ENCODE data around the gene SYT7. TPM values are rescaled to one million over a fixed set of nuclear protein-coding genes. Genes with fewer than 3 reads are reported as not detected.

SYT7 gene
- total RNA-seq, 2 donors from 2014 or later, result 2.0 to 3.4 TPM

DNA sequence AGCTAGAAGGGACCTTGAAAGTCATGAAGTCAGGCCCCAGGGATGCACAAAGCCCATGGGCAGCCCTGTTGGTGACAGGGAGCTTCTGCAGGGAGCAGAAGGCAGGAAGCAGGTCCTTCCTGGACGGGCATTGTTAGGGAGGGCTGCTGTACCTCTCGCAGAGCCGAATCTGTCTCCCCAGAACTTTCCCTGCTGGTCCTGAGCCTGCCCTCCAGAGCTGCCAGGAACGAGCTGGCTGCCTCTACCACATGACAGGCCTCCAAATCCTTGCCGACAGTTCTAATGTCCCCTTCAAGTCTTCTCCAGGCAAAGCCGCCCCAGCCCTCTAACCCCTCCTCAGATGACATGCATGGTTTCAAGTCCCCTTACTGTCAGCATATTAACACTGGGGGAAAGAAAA, 20.1 kb downstream of the SYT7 start:
- Mint-ChIP-seq H3K9me3 (no peaks in the 10 kb centered on the region), H3K36me3 (ENCODE audit: low read depth) (no peaks in the 10 kb centered on the region), H3K27me3 (ENCODE audit: insufficient read depth) (peaks cover 29% of the 10 kb centered on the region), H3K4me3 (no peak overlapping the region), H3K4me1 (peaks cover 3% of the 10 kb centered on the region), H3K27ac (no peak overlapping the region)
- Histone ChIP-seq H3K9ac (ENCODE audit: extremely low read depth, low read length, poor library complexity, severe bottlenecking) (no peak overlapping the region), H3K27me3 (ENCODE audit: control insufficient read depth, insufficient read depth, low read length, poor library complexity, severe bottlenecking) (peaks cover 60% of the 10 kb centered on the region), H3K36me3 (ENCODE audit: control insufficient read depth, insufficient read depth, low read length) (no peaks in the 10 kb centered on the region), H3K4me1 (ENCODE audit: control insufficient read depth, insufficient read depth, low read length) (no peaks in the 10 kb centered on the region), H3K4me3 (ENCODE audit: low read length) (no peak overlapping the region), H3K9me3 (ENCODE audit: control insufficient read depth, low read length) (no peaks in the 10 kb centered on the region), H3K27ac (ENCODE audit: low read depth, low read length) (no peak overlapping the region)
- 78 to 87% methylated on average over 4 to 6 of the region's 6 CpGs for WGBS, 2 experiments (ENCODE audit: insufficient coverage in 1 of 2, insufficient read length in 1 of 2)
- DNase-seq, result no peak
- TF ChIP-seq, protein P1, sequence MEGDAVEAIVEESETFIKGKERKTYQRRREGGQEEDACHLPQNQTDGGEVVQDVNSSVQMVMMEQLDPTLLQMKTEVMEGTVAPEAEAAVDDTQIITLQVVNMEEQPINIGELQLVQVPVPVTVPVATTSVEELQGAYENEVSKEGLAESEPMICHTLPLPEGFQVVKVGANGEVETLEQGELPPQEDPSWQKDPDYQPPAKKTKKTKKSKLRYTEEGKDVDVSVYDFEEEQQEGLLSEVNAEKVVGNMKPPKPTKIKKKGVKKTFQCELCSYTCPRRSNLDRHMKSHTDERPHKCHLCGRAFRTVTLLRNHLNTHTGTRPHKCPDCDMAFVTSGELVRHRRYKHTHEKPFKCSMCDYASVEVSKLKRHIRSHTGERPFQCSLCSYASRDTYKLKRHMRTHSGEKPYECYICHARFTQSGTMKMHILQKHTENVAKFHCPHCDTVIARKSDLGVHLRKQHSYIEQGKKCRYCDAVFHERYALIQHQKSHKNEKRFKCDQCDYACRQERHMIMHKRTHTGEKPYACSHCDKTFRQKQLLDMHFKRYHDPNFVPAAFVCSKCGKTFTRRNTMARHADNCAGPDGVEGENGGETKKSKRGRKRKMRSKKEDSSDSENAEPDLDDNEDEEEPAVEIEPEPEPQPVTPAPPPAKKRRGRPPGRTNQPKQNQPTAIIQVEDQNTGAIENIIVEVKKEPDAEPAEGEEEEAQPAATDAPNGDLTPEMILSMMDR (conservative IDR thresholded peaks at IDR 0.05), result no peak

DNA sequence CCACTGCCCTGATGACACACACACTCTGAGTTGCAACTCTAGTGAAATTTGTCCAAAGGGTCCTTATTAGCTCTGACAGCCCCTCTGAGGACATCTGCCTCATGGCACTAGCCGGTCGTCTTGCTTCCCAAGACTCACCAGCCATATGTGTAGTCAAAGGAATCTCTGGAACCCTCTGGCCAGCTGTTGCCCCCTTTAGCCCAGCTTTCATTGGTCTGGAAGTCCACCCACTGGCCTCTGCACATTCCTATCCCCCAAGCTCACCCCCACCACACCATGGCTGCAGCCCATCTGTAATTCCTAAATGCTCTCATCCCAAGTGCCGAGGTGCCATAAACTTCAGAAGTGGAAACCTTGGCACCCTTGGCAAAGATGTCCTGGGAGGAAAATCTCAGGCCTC, 24.3 kb downstream of the SYT7 start:
- H3K4me1 Mint-ChIP-seq, result peaks cover 15% of the 10 kb centered on the region
- Histone ChIP-seq H3K27ac (ENCODE audit: low read depth, low read length) (no peak overlapping the region), H3K27me3 (ENCODE audit: control insufficient read depth, insufficient read depth, low read length, poor library complexity, severe bottlenecking) (peaks cover 57% of the 10 kb centered on the region), H3K4me3 (ENCODE audit: low read length) (no peak overlapping the region), H3K4me1 (ENCODE audit: control insufficient read depth, insufficient read depth, low read length) (no peaks in the 10 kb centered on the region), H3K9me3 (ENCODE audit: control insufficient read depth, low read length) (no peaks in the 10 kb centered on the region), H3K36me3 (ENCODE audit: control insufficient read depth, insufficient read depth, low read length) (no peaks in the 10 kb centered on the region), H3K9ac (ENCODE audit: extremely low read depth, low read length, poor library complexity, severe bottlenecking) (no peak overlapping the region)
- 77 to 92% methylated on average over 2 to 3 of the region's 3 CpGs for WGBS, 2 experiments (ENCODE audit: insufficient coverage in 1 of 2, insufficient read length in 1 of 2)
- no peak overlapping the region for H3K4me3 Mint-ChIP-seq
- H3K27ac Mint-ChIP-seq, result no peak overlapping the region
- H3K9me3 Mint-ChIP-seq, result no peaks in the 10 kb centered on the region
- H3K36me3 Mint-ChIP-seq (ENCODE audit: low read depth), result no peaks in the 10 kb centered on the region
- TF ChIP-seq, protein P1 (conservative IDR thresholded peaks at IDR 0.05), result no peak
- H3K27me3 Mint-ChIP-seq (ENCODE audit: insufficient read depth), result peaks cover 52% of the 10 kb centered on the region
- DNase-seq, result no peak

GRCh38 chr11:61555978-61556377, 24.9 kb downstream of the SYT7 start:
- H3K36me3 ChIP-seq (ENCODE audit: control insufficient read depth, insufficient read depth, low read length), result no peaks in the 10 kb centered on the region
- Mint-ChIP-seq H3K36me3 (ENCODE audit: low read depth) (no peaks in the 10 kb centered on the region), H3K27me3 (ENCODE audit: insufficient read depth) (peaks cover 52% of the 10 kb centered on the region), H3K4me1 (peaks cover 15% of the 10 kb centered on the region), H3K9me3 (no peaks in the 10 kb centered on the region), H3K27ac (no peak overlapping the region), H3K4me3 (peak overlapping the region; percentile 34)
- 74 to 83% methylated on average over 4 to 10 of the region's 10 CpGs for whole genome bisulfite sequencing, 2 experiments (ENCODE audit: insufficient coverage in 1 of 2, insufficient read length in 1 of 2)
- no peak overlapping the region for H3K27ac ChIP-seq (ENCODE audit: low read depth, low read length)
- H3K27me3 ChIP-seq (ENCODE audit: control insufficient read depth, insufficient read depth, low read length, poor library complexity, severe bottlenecking), result peaks cover 57% of the 10 kb centered on the region
- no peak overlapping the region for H3K9ac ChIP-seq (ENCODE audit: extremely low read depth, low read length, poor library complexity, severe bottlenecking)
- TF ChIP-seq, protein P1 (conservative IDR thresholded peaks at IDR 0.05), result no peak
- DNase-seq, result no peak
- H3K4me1 ChIP-seq (ENCODE audit: control insufficient read depth, insufficient read depth, low read length), result no peaks in the 10 kb centered on the region
- no peaks in the 10 kb centered on the region for H3K9me3 ChIP-seq (ENCODE audit: control insufficient read depth, low read length)
- H3K4me3 ChIP-seq (ENCODE audit: low read length), result no peak overlapping the region

All from endodermal cell (in vitro differentiated cells).